H9 (cell line): ENCODE data around the gene SHB. TPM values are rescaled to one million over a fixed set of nuclear protein-coding genes. Genes with fewer than 3 reads are reported as not detected.

Source experiments
- DNase-seq: peaks from one replicate; pipeline ENCODE4 v3.0.0-alpha.2; 2017
- H2AFZ ChIP-seq: one replicate; pipeline ENCODE4 v1.6.1; 2013; ENCODE audit warnings: mild to moderate bottlenecking, low read length, control low read depth, moderate library complexity
- H2AK5ac ChIP-seq: 2 replicates; pipeline ENCODE4 v1.6.1; 2013; ENCODE audit warnings: low read length, control low read depth, mixed read lengths; ENCODE audit not compliant: insufficient read length
- H2BK120ac ChIP-seq: one replicate; pipeline ENCODE4 v1.6.1; 2013; ENCODE audit warnings: low read depth, mild to moderate bottlenecking, low read length, control low read depth, inconsistent platforms; ENCODE audit not compliant: poor library complexity, severe bottlenecking
- H2BK12ac ChIP-seq: 2 replicates; pipeline ENCODE4 v1.6.1; 2013; ENCODE audit warnings: low read length, control low read depth, mixed read lengths, low read depth; ENCODE audit not compliant: insufficient read length
- H2BK15ac ChIP-seq: 2 replicates; pipeline ENCODE4 v1.6.1; 2013; ENCODE audit warnings: low read depth, low read length, control low read depth
- H2BK20ac ChIP-seq: one replicate; pipeline ENCODE4 v1.6.1; 2013; ENCODE audit warnings: low read depth, mild to moderate bottlenecking, low read length, control low read depth, inconsistent platforms; ENCODE audit not compliant: poor library complexity, severe bottlenecking
- H2BK5ac ChIP-seq: 2 replicates; pipeline ENCODE4 v1.6.1; 2013; ENCODE audit warnings: low read length, control low read depth, mixed read lengths; ENCODE audit not compliant: insufficient read length
- H3K14ac ChIP-seq: 2 replicates; pipeline ENCODE4 v1.6.1; 2013; ENCODE audit warnings: low read length, control low read depth; ENCODE audit not compliant: insufficient read depth
- H3K18ac ChIP-seq: 2 replicates; pipeline ENCODE4 v1.6.1; 2013; ENCODE audit warnings: low read depth, mild to moderate bottlenecking, mixed read lengths, low read length, control low read depth; ENCODE audit not compliant: insufficient read length
- H3K23ac ChIP-seq: 2 replicates; pipeline ENCODE4 v1.6.1; 2013; ENCODE audit warnings: low read length, control low read depth, mixed read lengths, low read depth; ENCODE audit not compliant: insufficient read length
- H3K23me2 ChIP-seq: 2 replicates; pipeline ENCODE4 v1.6.1; 2013; ENCODE audit warnings: low read depth, mild to moderate bottlenecking, mixed read lengths, low read length, control low read depth; ENCODE audit not compliant: insufficient read length, poor library complexity, severe bottlenecking
- H3K27ac ChIP-seq: 2 replicates; pipeline ENCODE4 v1.5.1; 2013; ENCODE audit warnings: low read length, control low read depth, mixed read lengths, low read depth; ENCODE audit not compliant: insufficient read length
- H3K27me3 ChIP-seq: 2 replicates; pipeline ENCODE4 v1.6.1; 2013; ENCODE audit warnings: low read length, control low read depth, inconsistent platforms; ENCODE audit not compliant: insufficient read depth
- H3K4ac ChIP-seq: 2 replicates; pipeline ENCODE4 v1.6.1; 2013; ENCODE audit warnings: low read depth, mild to moderate bottlenecking, control low read depth, inconsistent platforms, low read length, moderate library complexity
- H3K4me1 ChIP-seq: 2 replicates; pipeline ENCODE4 v1.6.1; 2013; ENCODE audit warnings: low read length, control low read depth, inconsistent platforms; ENCODE audit not compliant: insufficient read depth
- H3K4me2 ChIP-seq: 2 replicates; pipeline ENCODE4 v1.6.1; 2013; ENCODE audit warnings: low read length, control low read depth, mixed read lengths; ENCODE audit not compliant: insufficient read length, insufficient read depth
- H3K56ac ChIP-seq: 2 replicates; pipeline ENCODE4 v1.6.1; 2013; ENCODE audit warnings: low read depth, mild to moderate bottlenecking, mixed read lengths, low read length, control low read depth; ENCODE audit not compliant: insufficient read length
- H3K79me1 ChIP-seq: 2 replicates; pipeline ENCODE4 v1.6.1; 2013; ENCODE audit warnings: low read depth, mild to moderate bottlenecking, moderate library complexity, low read length, control low read depth, inconsistent platforms; ENCODE audit not compliant: insufficient read depth, poor library complexity, severe bottlenecking
- H3K79me2 ChIP-seq: 2 replicates; pipeline ENCODE4 v1.6.1; 2013; ENCODE audit warnings: low read length, control low read depth, inconsistent platforms; ENCODE audit not compliant: insufficient read depth
- H3K9ac ChIP-seq: 2 replicates; pipeline ENCODE4 v1.6.1; 2013; ENCODE audit warnings: low read length, control low read depth, mixed read lengths; ENCODE audit not compliant: insufficient read length; ENCODE audit errors: extremely low read depth
- H3K9me3 ChIP-seq: one replicate; pipeline ENCODE4 v1.6.1; 2013; ENCODE audit warnings: low read depth, low read length, inconsistent platforms; ENCODE audit not compliant: control insufficient read depth
- H3T11ph ChIP-seq: one replicate; pipeline ENCODE4 v1.6.1; 2013; ENCODE audit warnings: mild to moderate bottlenecking, low read length, control low read depth, inconsistent platforms
- H4K20me1 ChIP-seq: one replicate; pipeline ENCODE4 v1.6.1; 2013; ENCODE audit not compliant: control insufficient read depth, insufficient read length, insufficient read depth
- H4K5ac ChIP-seq: 2 replicates; pipeline ENCODE4 v1.6.1; 2013; ENCODE audit warnings: low read depth, mild to moderate bottlenecking, mixed read lengths, low read length, control low read depth; ENCODE audit not compliant: insufficient read length
- H4K8ac ChIP-seq: replicated peaks from 2 replicates; pipeline ENCODE4 v1.6.1; 2013; ENCODE audit warnings: low read length, control low read depth, mixed read lengths, low read depth; ENCODE audit not compliant: insufficient read length
- H4K91ac ChIP-seq: 2 replicates; pipeline ENCODE4 v1.6.1; 2013; ENCODE audit warnings: low read depth, mild to moderate bottlenecking, moderate library complexity, mixed read lengths, low read length, control low read depth; ENCODE audit not compliant: insufficient read length
- H3K27ac Mint-ChIP-seq, 3 experiments: 2 replicates in 2 of 3; 3 replicates in 1 of 3; pipeline ENCODE4 v1.8.0; 2020 to 2021; ENCODE audit warnings: mixed read lengths in 3 of 3, mild to moderate bottlenecking in 1 of 3, moderate library complexity in 1 of 3
- H3K27me3 Mint-ChIP-seq: 2 replicates; pipeline ENCODE4 v1.8.0; 2021; ENCODE audit warnings: low read depth, mild to moderate bottlenecking, moderate library complexity, mixed read lengths
- H3K36me3 Mint-ChIP-seq, 3 experiments: 2 replicates in 2 of 3; 3 replicates in 1 of 3; pipeline ENCODE4 v1.8.0; 2020 to 2021; ENCODE audit warnings: low read depth in 3 of 3, mixed read lengths in 3 of 3; ENCODE audit not compliant: insufficient read depth in 1 of 3
- H3K4me1 Mint-ChIP-seq, 2 experiments: 2 replicates each; pipeline ENCODE4 v1.8.0; 2020; ENCODE audit warnings: mixed read lengths in 2 of 2
- H3K4me3 Mint-ChIP-seq, 2 experiments: 2 replicates in 1 of 2; 3 replicates in 1 of 2; pipeline ENCODE4 v1.8.0; 2020 to 2021; ENCODE audit warnings: mild to moderate bottlenecking in 2 of 2, mixed read lengths in 2 of 2, moderate library complexity in 1 of 2
- H3K9me3 Mint-ChIP-seq, 2 experiments: 2 replicates in 1 of 2; 3 replicates in 1 of 2; pipeline ENCODE4 v1.8.0; 2020; ENCODE audit warnings: mild to moderate bottlenecking in 2 of 2, mixed read lengths in 2 of 2, moderate library complexity in 1 of 2
- CTCF ChIP-seq: fragments of 200-600 bp; sonication (generic); conservative IDR thresholded peaks from 3 replicates; pipeline ENCODE4 v1.8.0; 2021; ENCODE audit warnings: antibody characterized with exemption, mild to moderate bottlenecking
- WGBS: extraction: QIAGEN DNeasy Blood & Tissue Kit; methylation state at CpG from one replicate; pipeline ENCODE4 v1.1.7; 2013; ENCODE audit warnings: missing lambda C conversion rate, low lambda C conversion rate, mixed read lengths; ENCODE audit not compliant: insufficient read length; ENCODE audit errors: extremely low coverage; 5-methylcytosine and 5-hydroxymethylcytosine counted together
- total RNA-seq: library from RNA; stranded (reverse); gene quantifications from 2 replicates; pipeline ENCODE4 v1.2.1, GENCODE V29; 2021

Gene SHB
- total RNA-seq, 1 experiment from 2014 or later, result 14.6 TPM

DNA sequence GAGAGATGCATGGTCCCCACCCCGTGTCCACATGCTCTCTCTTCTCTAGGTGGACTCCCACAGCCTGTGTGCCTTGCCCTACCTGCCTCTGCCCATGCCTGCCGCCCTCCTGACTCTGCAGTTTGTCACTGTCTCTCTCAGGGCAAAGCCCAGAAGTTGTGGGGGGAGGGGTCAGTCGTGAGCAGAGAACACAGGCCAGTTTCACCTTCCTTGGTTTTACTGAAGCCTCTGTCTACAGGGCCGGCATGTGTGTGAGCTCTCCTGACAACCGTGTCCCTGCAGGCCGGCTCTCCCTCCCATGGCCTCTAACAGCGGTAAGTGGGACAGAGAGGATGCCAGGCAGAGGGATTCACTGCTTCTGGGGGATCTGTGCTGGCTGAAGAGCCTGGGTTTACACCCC, 121.6 kb downstream of the SHB start:
- no peak overlapping the region for H2BK120ac ChIP-seq
- H3K27ac ChIP-seq, result no peak overlapping the region
- H3K79me2 ChIP-seq, result no peaks in the 10 kb centered on the region
- no peak overlapping the region for H2BK12ac ChIP-seq
- no peak overlapping the region for H3K4ac ChIP-seq
- H3K23me2 ChIP-seq, result no peaks in the 10 kb centered on the region
- no peak overlapping the region for H3K23ac ChIP-seq
- H3K4me3 Mint-ChIP-seq, result no peak overlapping the region
- DNase-seq, result no peak
- WGBS, result no CpG with 5 or more reads among the region's 7 CpGs
- no peak overlapping the region for H3K4me2 ChIP-seq
- H3K4me1 ChIP-seq, result no peaks in the 10 kb centered on the region; the same call in 1 of the 2 replicates
- H3K79me1 ChIP-seq, result no peaks in the 10 kb centered on the region
- peak overlapping the region in 2 of 3 experiments; percentile 17 to 56; a peak in 3 of 7 replicates for H3K27ac Mint-ChIP-seq
- H3K36me3 Mint-ChIP-seq, result peaks cover 3 to 45% (median 17%) of the 10 kb centered on the region in 3 experiments; a peak in 5 of 7 replicates
- no peaks in the 10 kb centered on the region; the same call in 1 of the 2 replicates for H3K27me3 Mint-ChIP-seq
- no peak overlapping the region for H2AK5ac ChIP-seq
- H3K56ac ChIP-seq, result no peak overlapping the region
- H3K9ac ChIP-seq, result no peak overlapping the region
- H3K9me3 ChIP-seq, result no peaks in the 10 kb centered on the region
- H3K27me3 ChIP-seq, result no peaks in the 10 kb centered on the region
- H3K14ac ChIP-seq, result no peak overlapping the region
- no peaks in the 10 kb centered on the region for H4K20me1 ChIP-seq
- H3K18ac ChIP-seq, result no peak overlapping the region
- no peak overlapping the region for H2BK5ac ChIP-seq
- H3T11ph ChIP-seq, result no peak overlapping the region
- H4K5ac ChIP-seq, result no peak overlapping the region
- H4K91ac ChIP-seq, result no peak overlapping the region
- no peak overlapping the region for H4K8ac ChIP-seq
- no peak overlapping the region for H2BK15ac ChIP-seq
- H3K4me1 Mint-ChIP-seq, result peaks cover 26 to 27% of the 10 kb centered on the region in 2 experiments
- TF ChIP-seq CTCF, result no peak
- no peak overlapping the region for H2AFZ ChIP-seq
- H2BK20ac ChIP-seq, result no peak overlapping the region
- no peaks in the 10 kb centered on the region for H3K9me3 Mint-ChIP-seq
